T-helper 17 cell (primary cell): ENCODE results near the gene PPP1R14D. TPM values are rescaled to one million over a fixed set of nuclear protein-coding genes. Genes with fewer than 3 reads are reported as not detected.

Experiments used
- ATAC-seq: fragments of 150-1000 bp; cut with Tn5 transposase; 2 replicates; pipeline ENCODE4 v1.10.0; 2021; ENCODE audit warnings: mild to moderate bottlenecking, moderate library complexity
- DNase-seq, 3 donors: peaks; one replicate each; pipeline versions ENCODE4 v3.0.0 to v3.0.0-alpha.2; 2020 to 2021
- H3K9me3 ChIP-seq: one replicate; pipeline ENCODE4 v1.7.0; 2013; ENCODE audit warnings: low read length, mild to moderate bottlenecking; ENCODE audit not compliant: control insufficient read depth, poor library complexity, severe bottlenecking
- H3K27ac Mint-ChIP-seq: one replicate; pipeline ENCODE4 v1.8.0; 2022; ENCODE audit warnings: mild to moderate bottlenecking, moderate library complexity, mixed read lengths
- H3K27me3 Mint-ChIP-seq: one replicate; pipeline ENCODE4 v1.8.0; 2022; ENCODE audit warnings: mixed read lengths
- H3K36me3 Mint-ChIP-seq: one replicate; pipeline ENCODE4 v1.8.0; 2022; ENCODE audit warnings: low read depth, mixed read lengths
- H3K4me1 Mint-ChIP-seq: one replicate; pipeline ENCODE4 v1.8.0; 2022; ENCODE audit warnings: mild to moderate bottlenecking, mixed read lengths
- H3K4me3 Mint-ChIP-seq: one replicate; pipeline ENCODE4 v1.8.0; 2022; ENCODE audit warnings: mild to moderate bottlenecking, moderate library complexity, mixed read lengths
- total RNA-seq, 4 donors: library from RNA in 2 of 4; stranded (reverse) in 2 of 4; gene quantifications; one replicate each; pipeline ENCODE4 v1.2.3 and lab custom pipeline; 2022 to 2026

The PPP1R14D gene
- total RNA-seq, 2 donors from 2014 or later = not detected

- Mint-ChIP-seq H3K4me1 (peaks cover 13% of the 10 kb centered on the region), H3K27ac (no peak overlapping the region), H3K4me3 (no peak overlapping the region), H3K36me3 (no peaks in the 10 kb centered on the region), H3K27me3 (no peaks in the 10 kb centered on the region)
- peak; percentile 80 for ATAC-seq
- no peaks in the 10 kb centered on the region for H3K9me3 ChIP-seq
- DNase-seq = peak; percentile 65 to 74 (median 65)
Measured at GRCh38 chr15:40859206-40859851, 30.8 kb upstream of the PPP1R14D start.

- H3K4me1 Mint-ChIP-seq = peaks cover 13% of the 10 kb centered on the region
Measured at GRCh38 chr15:40858706-40859105, 30.2 kb upstream of the PPP1R14D start.

GRCh38 chr15:40857601-40858341, 29.3 kb upstream of the PPP1R14D start:
- H3K9me3 ChIP-seq = no peaks in the 10 kb centered on the region
- Mint-ChIP-seq H3K27ac (no peak overlapping the region), H3K27me3 (no peaks in the 10 kb centered on the region), H3K36me3 (no peaks in the 10 kb centered on the region), H3K4me1 (peaks cover 12% of the 10 kb centered on the region), H3K4me3 (no peak overlapping the region)
- ATAC-seq (peak; percentile 93), DNase-seq (peak; percentile 57 to 83 (median 60))

More at GRCh38 chr15:40858706-40859105, 30.2 kb upstream of the PPP1R14D start:
- no peaks in the 10 kb centered on the region for H3K9me3 ChIP-seq
- Mint-ChIP-seq H3K36me3 (no peaks in the 10 kb centered on the region), H3K4me3 (no peak overlapping the region), H3K27me3 (no peaks in the 10 kb centered on the region), H3K27ac (no peak overlapping the region)
- DNase-seq (no peak), ATAC-seq (no peak)

GRCh38 chr15:40856746-40857145, 28.2 kb upstream of the PPP1R14D start:
- no peaks in the 10 kb centered on the region for H3K36me3 Mint-ChIP-seq
- H3K4me3 Mint-ChIP-seq = no peak overlapping the region
- ATAC-seq = no peak
- H3K27ac Mint-ChIP-seq = no peak overlapping the region
- peaks cover 11% of the 10 kb centered on the region for H3K4me1 Mint-ChIP-seq
- H3K9me3 ChIP-seq = no peaks in the 10 kb centered on the region
- no peak for DNase-seq
- H3K27me3 Mint-ChIP-seq = no peaks in the 10 kb centered on the region

- Mint-ChIP-seq H3K4me1 (peaks cover 11% of the 10 kb centered on the region), H3K36me3 (no peaks in the 10 kb centered on the region), H3K4me3 (no peak overlapping the region), H3K27me3 (no peaks in the 10 kb centered on the region), H3K27ac (no peak overlapping the region)
- no peak for DNase-seq
- H3K9me3 ChIP-seq = no peaks in the 10 kb centered on the region
- no peak for ATAC-seq
Measured at GRCh38 chr15:40855706-40856234, 27.3 kb upstream of the PPP1R14D start.

- no peaks in the 10 kb centered on the region for H3K36me3 Mint-ChIP-seq
- no peaks in the 10 kb centered on the region for H3K9me3 ChIP-seq
- H3K4me3 Mint-ChIP-seq = no peak overlapping the region
- no peaks in the 10 kb centered on the region for H3K27me3 Mint-ChIP-seq
- DNase-seq = no peak
- H3K4me1 Mint-ChIP-seq = peaks cover 10% of the 10 kb centered on the region
- no peak for ATAC-seq
- H3K27ac Mint-ChIP-seq = no peak overlapping the region
Measured at GRCh38 chr15:40854161-40854560, 25.7 kb upstream of the PPP1R14D start.

- no peaks in the 10 kb centered on the region for H3K9me3 ChIP-seq
- H3K27me3 Mint-ChIP-seq = no peaks in the 10 kb centered on the region
- ATAC-seq (no peak), DNase-seq (no peak)
- no peak overlapping the region for H3K4me3 Mint-ChIP-seq
- H3K4me1 Mint-ChIP-seq = peaks cover 5% of the 10 kb centered on the region
- no peak overlapping the region for H3K27ac Mint-ChIP-seq
- H3K36me3 Mint-ChIP-seq = no peaks in the 10 kb centered on the region
Measured at GRCh38 chr15:40853241-40853890, 24.9 kb upstream of the PPP1R14D start.

GRCh38 chr15:40852529-40852928, 24.0 kb upstream of the PPP1R14D start:
- Mint-ChIP-seq H3K27me3 (no peaks in the 10 kb centered on the region), H3K27ac (peak overlapping the region; percentile 45), H3K4me1 (peaks cover 9% of the 10 kb centered on the region), H3K4me3 (no peak overlapping the region), H3K36me3 (no peaks in the 10 kb centered on the region)
- ATAC-seq = no peak
- DNase-seq = no peak
- H3K9me3 ChIP-seq = no peaks in the 10 kb centered on the region

- peaks cover 13% of the 10 kb centered on the region for H3K4me1 Mint-ChIP-seq
Measured at GRCh38 chr15:40850576-40851112, 22.1 kb upstream of the PPP1R14D start.

GRCh38 chr15:40847223-40847961, 18.9 kb upstream of the PPP1R14D start:
- Mint-ChIP-seq H3K4me1 (peaks cover 19% of the 10 kb centered on the region), H3K4me3 (no peak overlapping the region), H3K27ac (peak overlapping the region; percentile 34), H3K27me3 (no peaks in the 10 kb centered on the region), H3K36me3 (no peaks in the 10 kb centered on the region)
- peak; percentile 32 for ATAC-seq
- no peaks in the 10 kb centered on the region for H3K9me3 ChIP-seq
- DNase-seq = no peak

More at GRCh38 chr15:40850576-40851112, 22.1 kb upstream of the PPP1R14D start:
- no peak overlapping the region for H3K27ac Mint-ChIP-seq
- no peak for ATAC-seq
- H3K36me3 Mint-ChIP-seq = no peaks in the 10 kb centered on the region
- H3K4me3 Mint-ChIP-seq = no peak overlapping the region
- DNase-seq = no peak
- no peaks in the 10 kb centered on the region for H3K9me3 ChIP-seq
- no peaks in the 10 kb centered on the region for H3K27me3 Mint-ChIP-seq

- Mint-ChIP-seq H3K27ac (no peak overlapping the region), H3K27me3 (no peaks in the 10 kb centered on the region), H3K4me3 (no peak overlapping the region), H3K36me3 (no peaks in the 10 kb centered on the region), H3K4me1 (peaks cover 19% of the 10 kb centered on the region)
- H3K9me3 ChIP-seq = no peaks in the 10 kb centered on the region
- no peak for DNase-seq
- no peak for ATAC-seq
Measured at GRCh38 chr15:40846841-40847222, 18.3 kb upstream of the PPP1R14D start.

GRCh38 chr15:40845511-40846284, 17.2 kb upstream of the PPP1R14D start:
- H3K27ac Mint-ChIP-seq = peak overlapping the region; percentile 53
- no peaks in the 10 kb centered on the region for H3K9me3 ChIP-seq
- H3K27me3 Mint-ChIP-seq = no peaks in the 10 kb centered on the region
- peaks cover 19% of the 10 kb centered on the region for H3K4me1 Mint-ChIP-seq
- DNase-seq (no peak), ATAC-seq (no peak)
- no peaks in the 10 kb centered on the region for H3K36me3 Mint-ChIP-seq
- H3K4me3 Mint-ChIP-seq = peak overlapping the region; percentile 90
